Measurements from ENCODE around the gene PLCB1.

DNA sequence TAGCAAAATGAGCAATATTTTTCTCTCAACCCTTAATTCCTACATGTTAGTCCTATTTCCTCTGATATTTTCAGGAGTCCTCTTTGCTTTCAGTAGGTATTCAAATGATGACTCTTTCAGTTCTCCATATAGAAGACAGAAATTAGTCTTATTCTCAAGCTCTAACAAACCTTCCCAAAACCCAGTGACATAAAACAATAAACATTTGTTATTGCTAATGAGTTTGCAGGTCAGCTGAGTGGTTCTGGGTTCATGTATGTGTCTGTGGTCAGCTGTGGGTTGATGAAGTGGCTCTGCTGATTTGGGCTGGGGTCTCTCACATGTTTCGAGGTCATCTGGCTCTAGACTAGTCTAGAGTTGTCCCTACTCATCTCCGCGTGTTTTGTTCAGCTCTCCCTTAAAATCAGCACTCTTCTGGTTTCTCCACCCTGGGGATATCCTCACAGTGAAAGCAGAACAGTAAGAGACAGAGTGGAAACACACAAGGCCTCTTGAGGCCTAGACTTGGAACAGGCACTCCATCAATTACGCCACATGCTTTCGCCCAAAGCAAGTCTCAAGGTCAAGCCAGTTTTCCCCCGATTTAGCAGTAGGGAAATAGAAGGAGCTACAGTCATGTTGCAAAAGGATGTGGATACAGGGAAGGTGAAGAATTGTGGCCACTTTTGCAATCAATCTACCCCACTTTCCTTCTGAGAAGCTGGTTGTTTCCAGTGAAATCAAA, 273.0 kb downstream of the PLCB1 start:
- TF ChIP-seq CTCF (IDR thresholded peaks at IDR 0.05) (no peak), POLR2A (IDR thresholded peaks at IDR 0.05) (no peak)

Measured in Peyer's patch (tissue), 4 donors.